Activated CD4-positive, CD25-positive, alpha-beta regulatory T cell treated with anti-CD3 and anti-CD28 coated beads, Interleukin-2, amount 50 U/mL, for 16 hours (primary cell): Measurements from ENCODE around the gene ISG15.
"Not testable (repeated sequence)": the region's sequence is repeated elsewhere in the genome, so short reads cannot be mapped to it uniquely, and the experiment has no call there.

Experiments
- DNase-seq: peaks from one replicate; pipeline ENCODE4 v3.0.0-alpha.2; 2020; ENCODE audit warnings: low read depth, low spot score

ISG15 gene

DNA sequence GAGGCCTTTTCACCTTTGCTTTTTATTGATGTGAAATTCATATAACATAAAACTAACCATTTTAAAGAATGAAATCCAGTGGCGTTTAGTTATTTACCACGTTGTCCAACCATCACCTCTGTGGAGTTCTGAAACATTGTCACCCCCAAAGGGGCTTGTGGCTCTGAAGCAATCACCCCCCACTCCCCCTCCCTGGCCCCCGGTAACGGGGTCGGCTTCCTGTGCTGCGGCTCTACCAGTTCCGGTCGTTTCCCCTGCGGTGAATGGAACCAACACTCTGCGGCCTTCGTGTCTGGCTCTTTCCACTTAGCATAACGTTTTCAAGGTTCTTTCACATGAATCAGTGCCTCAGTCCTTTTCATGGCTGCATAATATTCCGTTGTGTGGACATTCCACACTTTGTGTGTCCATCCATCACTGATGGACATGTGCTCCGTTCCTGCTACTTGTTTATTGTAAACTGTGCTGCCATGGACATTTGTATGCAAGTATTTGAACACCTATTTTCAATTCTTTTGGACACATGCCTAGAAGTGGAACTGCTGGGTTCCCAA, 1.8 kb upstream of the ISG15 start:
- no peak for DNase-seq

DNA sequence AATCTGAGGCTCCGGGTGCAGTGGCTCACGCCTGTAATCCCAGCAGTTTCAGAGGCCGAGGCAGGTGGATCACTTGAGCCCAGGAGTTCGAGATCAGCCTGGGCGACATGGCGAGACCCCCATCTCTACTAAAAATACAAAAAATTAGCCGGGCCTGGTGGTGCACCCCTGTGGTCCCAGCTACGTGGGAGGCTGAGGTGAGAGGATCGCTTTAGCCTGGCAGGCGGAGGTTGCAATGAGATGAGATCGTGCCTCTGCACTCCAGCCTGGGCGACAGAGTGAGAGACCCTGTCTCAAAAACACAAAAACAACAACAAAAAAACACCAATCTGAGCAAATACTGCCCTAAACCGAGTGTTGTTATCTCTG, 577 bp upstream of the ISG15 start:
- DNase-seq: not testable (repeated sequence)

DNA sequence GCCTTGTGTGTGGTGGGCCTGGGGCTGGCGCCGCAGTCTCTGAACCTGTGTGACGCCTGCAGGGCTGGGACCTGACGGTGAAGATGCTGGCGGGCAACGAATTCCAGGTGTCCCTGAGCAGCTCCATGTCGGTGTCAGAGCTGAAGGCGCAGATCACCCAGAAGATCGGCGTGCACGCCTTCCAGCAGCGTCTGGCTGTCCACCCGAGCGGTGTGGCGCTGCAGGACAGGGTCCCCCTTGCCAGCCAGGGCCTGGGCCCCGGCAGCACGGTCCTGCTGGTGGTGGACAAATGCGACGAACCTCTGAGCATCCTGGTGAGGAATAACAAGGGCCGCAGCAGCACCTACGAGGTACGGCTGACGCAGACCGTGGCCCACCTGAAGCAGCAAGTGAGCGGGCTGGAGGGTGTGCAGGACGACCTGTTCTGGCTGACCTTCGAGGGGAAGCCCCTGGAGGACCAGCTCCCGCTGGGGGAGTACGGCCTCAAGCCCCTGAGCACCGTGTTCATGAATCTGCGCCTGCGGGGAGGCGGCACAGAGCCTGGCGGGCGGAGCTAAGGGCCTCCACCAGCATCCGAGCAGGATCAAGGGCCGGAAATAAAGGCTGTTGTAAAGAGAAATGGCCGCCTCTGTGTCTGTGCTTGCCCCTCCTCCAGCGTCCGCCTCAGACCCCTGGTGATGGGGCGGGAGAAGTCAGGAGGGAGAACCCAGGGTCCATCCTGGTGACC, 788 bp downstream of the ISG15 start:
- DNase-seq: no peak

DNA sequence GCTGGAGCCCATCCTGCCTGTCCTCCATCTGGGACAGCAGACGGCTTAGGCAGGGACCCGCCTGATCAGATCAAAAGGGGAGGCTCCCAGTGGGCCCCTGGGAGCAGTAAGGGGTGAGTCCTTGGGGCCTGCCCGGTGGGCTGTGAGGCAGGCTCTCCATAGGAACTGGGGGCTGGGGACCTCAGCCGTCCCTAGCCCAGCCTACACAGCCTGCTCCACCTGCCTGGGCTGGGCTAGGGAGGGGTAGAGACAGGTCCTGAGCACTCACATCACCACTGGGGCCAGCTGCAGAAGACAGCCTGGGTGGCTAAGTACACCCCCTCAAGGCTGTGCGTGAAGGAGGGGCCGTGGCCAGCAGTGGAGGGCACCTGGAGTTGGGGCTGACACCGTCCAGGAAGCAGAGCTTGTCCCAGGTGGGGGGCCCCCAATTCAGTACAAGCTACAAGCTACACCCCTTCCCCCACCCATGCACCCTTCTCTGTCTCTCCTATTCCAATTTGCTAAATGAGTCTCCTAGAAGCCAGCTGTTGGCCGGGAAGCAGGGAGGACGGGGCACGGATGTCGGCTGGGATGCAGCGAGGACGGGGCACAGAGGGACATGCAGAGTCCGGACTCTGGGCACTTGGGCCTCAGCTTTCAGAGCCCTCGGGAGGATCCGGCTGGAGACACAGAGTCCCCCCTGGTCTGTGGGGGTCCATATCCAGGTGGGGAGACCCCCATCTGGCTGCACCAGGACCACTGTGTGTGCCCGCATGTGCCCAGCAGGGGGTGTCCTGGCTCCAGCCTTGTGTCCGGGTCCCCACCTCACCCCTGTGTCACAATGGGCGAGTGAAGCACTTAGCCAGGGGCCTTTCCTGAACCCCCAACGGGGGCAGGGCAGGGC, 1.7 kb downstream of the ISG15 start:
- no peak for DNase-seq

DNA sequence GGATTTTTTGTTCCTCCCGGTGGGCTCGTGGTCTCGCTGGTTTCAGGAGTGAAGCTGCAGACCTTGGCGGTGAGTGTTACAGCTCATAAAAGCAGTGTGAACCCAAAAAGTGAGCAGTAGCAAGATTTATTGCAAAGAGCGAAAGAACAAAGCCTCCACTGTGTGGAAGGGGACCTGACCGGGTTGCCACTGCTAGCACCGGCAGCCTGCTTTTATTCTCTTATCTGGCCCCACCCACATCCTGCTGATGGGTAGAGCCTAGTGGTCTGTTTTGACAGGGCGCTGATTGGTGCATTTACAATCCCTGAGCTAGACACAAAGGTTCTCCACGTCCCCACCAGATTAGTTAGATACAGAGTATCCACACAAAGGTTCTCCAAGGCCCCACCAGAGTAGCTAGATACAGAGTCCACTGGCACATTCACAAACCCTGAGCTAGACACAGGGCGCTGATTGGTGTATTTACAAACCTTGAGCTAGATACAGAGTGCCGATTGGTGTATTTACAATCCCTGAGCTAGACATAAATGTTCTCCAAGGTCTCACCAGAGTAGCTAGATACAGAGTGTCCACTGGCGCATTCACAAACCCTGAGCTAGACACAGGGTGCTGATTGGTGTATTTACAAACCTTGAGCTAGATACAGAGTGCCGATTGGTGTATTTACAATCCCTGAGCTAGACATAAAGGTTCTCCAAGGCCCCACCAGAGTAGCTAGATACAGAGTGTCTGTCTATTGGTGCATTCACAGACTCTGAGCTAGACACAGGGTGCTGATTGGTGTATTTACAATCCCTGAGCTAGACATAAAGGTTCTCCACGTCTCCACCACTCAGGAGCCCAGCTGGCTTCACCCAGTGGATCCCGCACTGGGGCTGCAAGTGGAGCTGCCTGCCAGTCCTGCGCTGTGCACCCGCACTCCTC, 4.4 kb downstream of the ISG15 start:
- not testable (repeated sequence) for DNase-seq

DNA sequence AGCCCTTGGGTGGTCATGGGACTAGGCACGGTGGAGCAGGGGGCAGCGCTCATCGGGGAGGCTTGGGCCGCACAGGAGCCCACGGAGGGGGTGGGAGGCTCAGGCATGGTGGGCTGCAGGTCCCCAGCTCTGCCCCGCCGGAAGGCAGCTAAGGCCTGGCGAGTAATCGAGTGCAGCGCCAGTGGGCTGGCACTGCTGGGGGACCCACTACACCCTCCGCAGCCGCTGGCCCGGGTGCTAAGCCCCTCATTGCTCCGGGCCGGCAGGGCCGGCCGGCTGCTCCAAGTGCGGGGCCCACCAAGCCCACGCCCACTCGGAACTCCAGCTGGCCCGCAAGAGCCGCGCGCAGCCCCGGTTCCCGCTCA, 5.0 kb downstream of the ISG15 start:
- not testable (repeated sequence) for DNase-seq

DNA sequence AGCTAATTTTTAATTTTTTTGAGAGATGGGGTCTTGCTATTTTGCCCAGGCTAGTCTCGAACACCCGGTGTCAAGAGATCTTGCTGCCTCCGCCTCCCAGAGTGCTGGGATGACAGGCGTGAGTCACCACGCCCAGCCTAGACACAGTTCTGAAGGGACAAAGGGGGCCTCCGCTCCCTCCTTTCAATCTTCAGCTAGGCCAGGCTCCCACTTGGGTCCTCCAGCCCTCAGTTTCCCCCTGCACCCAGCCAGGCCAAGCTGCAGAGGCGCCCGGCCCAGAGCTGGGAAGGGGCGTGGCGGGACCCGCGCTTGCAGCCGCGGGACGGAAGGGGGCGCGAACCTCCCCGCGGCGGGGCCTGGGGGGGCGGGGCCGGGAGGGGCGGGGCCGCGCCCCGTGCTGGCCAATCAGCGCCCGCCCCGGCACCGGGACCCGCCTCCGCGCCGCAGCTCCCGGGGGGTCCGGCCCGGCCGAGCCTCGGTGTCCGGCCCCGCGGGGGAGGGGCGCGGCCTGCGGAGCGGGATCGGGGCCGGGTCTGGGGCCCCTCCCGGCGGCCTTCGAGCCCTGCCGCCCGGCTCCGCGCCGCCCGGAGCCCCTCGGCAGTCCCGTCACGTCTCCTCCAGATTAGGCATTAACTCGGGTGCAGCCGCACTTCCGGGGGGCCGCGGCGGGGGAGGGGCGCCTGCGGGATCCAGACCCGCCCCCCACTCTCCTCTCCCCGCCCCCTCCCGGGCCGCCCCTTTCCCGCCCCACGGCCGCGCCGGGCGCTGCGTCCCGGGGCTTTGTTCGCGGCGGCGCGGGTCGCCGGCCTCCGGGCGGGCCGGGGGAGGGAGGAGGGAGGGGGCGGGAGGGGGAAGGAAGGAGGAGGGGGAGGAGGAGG, 6.1 kb downstream of the ISG15 start:
- peak; percentile 54 for DNase-seq

DNA sequence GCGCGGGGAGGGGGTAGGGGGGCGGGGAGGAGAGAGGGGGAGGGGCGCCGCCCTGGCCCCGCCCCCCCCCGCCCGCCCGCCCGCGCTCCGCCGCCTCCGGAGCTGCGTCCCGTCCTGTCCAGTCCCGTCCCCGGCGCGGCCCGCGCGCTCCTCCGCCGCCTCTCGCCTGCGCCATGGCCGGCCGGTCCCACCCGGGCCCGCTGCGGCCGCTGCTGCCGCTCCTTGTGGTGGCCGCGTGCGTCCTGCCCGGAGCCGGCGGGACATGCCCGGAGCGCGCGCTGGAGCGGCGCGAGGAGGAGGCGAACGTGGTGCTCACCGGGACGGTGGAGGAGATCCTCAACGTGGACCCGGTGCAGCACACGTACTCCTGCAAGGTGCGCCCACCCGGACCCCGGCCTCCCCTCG, 6.7 kb downstream of the ISG15 start, which contains the start of gene AGRN:
Gene AGRN, plus strand, starts transcription at position 121 of the 405 bp plus-strand sequence. Its CDS starts 53 bp downstream, at position 174.
- no peak for DNase-seq

DNA sequence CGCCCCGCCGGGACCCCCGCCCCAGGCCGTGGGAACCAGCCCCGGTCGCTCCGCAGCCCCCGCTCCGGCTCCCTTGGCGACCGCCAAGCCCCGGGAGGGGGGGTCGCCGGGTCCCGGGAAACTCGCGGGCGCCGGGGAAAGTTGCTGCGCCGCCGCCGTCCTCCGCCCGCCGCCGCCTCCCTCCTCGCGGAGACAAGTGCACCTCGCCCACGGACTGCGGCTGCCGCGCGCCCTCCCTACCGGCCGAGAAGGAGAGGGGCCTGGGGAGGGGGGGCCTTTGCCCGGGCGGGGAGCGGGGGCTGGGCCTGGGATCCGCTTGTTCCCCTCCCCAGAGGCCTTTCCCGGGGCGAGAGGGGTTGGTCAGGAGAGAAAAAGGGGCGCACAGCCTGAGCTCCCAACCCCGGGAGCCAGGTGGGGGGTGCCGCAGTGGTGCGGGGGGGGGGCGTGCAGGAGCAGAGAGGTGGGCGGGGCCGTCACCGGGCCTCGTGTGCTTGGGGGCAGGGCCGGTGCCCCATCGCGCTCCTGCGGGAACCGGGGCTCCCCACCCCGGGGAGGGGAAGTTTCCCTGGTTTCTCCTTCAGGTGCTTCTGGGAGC, 7.2 kb downstream of the ISG15 start:
- no peak for DNase-seq

DNA sequence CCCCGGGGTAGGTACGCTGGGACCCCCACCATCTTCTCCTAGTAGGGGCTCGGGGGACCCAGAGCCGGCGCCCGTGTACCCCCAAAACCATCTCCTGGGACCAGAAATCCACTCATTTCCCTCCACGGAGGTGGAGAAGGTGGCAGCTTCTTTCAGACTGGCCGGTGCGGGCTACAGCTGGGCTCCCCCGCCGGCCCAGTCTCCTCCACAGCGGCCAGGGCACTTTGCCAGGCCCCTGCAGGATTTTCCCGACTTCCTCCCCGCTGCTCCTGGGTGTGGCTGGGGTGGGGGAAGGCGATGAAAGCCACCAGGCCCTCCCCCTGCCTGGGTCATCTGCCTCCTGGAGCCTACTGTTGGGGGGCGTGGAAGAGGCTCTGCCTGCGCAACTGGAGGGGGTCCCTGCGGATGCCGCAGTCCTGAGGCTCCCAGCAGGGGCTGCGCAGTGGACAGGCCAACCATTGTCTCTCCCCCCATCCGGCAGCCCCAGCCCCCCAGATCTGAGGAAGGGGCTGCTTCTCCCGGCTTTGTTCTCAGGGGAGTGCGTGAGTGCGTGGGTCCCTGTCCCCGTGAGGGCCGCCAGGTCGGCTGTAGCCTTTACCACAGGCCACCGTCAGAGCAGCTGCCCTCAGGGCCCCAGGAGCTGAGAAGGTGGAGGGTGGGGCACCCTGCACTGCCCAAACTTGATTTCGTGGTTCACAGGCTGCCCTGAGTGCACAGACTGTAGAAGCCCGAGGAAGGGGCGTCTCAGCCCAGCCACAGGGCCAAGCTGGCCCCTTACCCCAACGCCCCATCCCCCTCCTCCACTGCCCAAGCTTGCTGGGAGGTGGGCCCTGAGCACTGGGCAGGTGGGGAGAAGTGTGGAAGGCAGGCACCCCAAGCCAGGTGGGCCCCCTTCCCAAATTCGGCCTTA, 8.0 kb downstream of the ISG15 start:
- no peak for DNase-seq

DNA sequence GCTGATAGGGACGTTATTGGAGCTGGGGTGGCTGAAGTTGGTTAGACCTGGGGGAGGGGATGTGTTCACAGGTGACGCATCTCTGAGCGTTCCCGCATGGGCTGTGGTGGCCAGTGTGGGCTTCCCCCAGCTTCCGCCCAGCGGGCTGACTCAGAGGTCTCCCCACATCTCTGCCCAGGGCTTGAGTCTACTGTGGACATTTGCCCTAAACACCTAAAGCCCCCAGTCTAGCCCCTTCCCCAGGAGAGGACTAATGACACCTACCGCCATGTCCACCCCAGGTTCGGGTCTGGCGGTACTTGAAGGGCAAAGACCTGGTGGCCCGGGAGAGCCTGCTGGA, 8.6 kb downstream of the ISG15 start:
- DNase-seq: no peak

DNA sequence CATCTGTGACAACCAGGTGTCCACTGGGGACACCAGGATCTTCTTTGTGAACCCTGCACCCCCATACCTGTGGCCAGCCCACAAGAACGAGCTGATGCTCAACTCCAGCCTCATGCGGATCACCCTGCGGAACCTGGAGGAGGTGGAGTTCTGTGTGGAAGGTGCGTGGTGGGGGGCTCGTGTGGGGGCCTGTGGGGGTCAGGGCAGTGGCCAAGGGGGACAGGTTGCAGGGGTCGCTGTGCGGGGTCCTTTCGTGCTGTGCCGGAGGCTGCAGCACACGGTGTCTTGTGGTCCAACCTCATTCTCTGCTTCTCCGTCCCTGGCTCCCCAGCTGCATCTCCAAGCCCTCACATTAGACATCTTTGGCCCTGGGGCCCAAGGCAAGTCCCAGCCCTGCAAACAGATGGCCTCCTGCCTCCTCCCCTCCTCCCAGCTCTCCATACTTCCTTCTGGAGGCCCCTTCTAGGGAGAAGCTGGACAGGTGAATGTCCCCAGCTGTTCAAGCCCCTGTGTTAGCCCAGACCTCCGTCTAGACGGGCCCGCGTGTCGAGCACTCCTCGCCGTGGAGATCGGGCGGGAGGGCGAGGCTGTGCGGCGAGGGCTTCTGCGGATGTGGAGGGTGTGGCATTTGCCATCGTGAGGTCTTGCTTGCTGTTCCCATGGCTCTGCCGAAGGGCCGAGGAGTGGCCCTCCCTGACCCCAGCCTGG, 9.2 kb downstream of the ISG15 start:
- DNase-seq: no peak

DNA sequence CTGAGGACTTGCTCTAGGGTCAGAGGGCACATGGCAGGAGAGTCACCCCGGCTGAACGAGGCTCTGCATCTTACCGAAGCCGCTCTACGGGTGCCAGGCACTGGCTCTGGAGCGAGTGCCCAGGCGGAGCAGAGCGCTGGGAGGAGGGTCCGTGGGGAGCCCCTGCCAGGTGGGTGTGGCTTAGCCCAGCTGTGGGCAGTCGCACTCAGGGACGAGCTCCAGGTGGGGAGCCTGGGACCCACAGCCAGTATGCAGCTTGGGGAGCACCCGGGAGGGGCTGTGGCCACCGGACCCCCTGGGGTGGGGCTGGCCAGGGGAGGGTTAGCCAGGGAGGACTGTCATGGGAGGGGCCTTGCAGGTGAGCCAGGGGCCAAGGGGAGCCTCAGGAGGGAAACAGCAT, 10.4 kb downstream of the ISG15 start:
- no peak for DNase-seq

DNA sequence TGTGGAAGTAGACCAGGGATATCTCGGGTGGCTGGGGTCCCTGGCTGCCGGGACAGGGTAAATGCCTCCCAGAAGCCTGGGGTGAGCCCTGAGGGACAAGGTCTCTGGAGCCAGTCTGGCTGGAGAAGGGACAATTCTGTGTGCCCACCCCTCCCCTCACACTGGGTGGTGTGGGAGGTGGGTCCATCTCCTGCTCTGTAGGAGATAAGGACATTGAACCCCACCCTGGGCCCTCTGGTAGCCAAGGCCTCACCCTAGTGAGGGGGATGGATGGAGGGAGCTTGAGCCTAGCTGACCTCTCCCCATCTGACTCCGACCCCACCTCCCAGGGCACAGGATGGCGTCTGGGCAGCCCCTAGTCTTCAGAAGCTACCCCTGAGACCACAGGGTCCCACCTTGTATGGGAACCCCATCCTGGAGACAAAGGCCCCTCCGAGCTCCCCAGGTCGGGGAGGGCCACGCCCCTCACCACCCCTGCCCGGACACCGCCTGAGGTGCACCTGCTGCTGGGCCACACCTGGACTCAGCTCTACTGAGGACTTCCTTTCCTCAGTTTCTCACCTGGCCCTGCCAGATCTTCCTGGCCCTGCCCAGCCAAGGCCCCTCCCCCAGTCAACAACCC, 11.0 kb downstream of the ISG15 start:
- no peak for DNase-seq

DNA sequence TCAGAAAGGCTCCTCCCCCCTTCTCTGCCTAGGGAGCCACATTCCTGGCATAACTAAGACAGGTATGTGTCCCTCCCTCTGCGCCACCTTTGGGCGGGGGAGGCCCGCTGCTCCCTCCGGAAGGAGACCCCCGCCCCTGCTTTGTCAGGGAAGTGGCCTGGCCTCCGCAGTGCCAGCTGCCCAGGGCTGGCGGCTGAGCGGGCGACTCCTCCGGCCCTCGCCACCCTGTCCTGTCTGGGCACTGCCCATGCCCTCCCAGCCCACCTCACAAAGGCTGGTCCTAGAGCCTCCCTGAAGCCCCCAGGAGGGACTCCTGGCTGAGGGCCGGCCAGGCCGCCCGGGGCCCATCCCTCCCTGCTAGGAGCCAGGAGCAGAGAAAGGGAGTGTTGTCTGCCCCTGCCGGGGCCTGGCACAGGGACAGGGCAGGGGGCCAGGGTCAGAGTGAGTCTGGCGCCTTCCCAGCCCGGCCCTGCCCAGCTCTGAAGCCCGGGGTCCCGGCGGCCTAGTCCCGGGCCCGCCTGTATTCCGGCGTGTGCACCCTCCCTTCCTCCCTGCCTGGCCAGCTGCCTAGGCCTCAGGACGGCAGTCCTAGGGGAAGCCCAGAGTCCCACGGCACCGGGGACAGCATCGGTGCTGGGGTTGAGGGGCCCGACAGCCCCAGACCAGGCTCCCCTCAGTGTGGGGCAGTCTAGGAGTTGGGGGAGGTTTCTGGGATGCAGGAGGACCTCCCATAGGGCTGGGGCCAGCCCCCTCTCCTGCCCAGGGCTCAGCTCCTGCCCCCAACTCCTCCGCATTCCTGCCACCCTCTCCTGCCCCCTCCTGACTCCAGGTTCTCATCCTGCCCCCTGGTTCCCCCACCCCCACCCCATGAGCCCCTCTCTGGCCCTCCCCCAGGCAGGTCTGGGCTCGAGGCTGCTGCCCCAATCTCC, 11.7 kb downstream of the ISG15 start:
- DNase-seq: no peak

DNA sequence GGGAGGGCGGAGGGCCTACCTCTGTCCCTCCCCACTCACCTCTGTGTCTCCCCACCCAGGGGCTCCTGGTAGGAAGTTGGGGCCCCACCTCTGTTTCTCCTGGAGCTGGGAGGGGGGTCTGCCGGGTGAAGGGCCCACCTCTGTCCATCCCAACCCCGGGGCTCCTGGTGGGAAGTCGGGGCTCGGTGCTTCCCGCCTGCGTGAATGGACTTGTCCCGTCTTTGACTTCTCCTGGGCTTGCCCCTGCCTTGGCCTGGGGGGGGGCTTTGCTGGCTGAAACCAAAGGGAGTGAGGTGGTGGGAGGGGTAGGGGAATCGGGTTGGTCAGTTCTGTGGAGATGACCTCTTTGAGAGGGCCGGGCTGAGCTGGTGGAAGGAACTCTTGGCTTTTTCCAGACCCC, 12.4 kb downstream of the ISG15 start:
- no peak for DNase-seq
